C4-2B (cell line): Measurements from ENCODE around the gene SARS1.

Experiments
- ZFX ChIP-seq: fragments of 450-650 bp; IDR thresholded peaks from 2 replicates; pipeline ENCODE4 v1.6.1; 2017
- TF ChIP-seq, protein P1 (sequence below): fragments of 450-650 bp; conservative IDR thresholded peaks from 2 replicates; pipeline ENCODE4 v1.5.1; 2017; ENCODE audit warnings: mild to moderate bottlenecking

DNA sequence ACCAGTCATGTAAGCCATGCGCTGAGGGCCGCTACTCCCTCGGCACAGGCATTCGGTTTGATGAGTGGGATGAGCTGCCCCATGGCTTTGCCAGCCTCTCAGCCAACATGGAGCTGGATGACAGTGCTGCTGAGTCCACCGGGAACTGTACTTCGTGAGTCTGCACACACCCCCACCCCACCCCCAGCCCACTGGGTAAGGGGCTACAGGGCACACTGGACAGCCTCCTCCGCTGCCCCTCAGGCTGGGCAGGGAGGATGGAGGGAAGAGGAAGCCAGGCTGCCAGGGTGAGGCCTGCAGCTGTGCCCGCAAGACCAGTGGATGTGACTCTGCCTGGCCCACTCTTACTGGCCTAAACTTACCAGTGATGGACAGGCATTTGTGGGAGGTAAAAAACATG is 49.2 kb upstream of the SARS1 start:
- TF ChIP-seq, protein P1, sequence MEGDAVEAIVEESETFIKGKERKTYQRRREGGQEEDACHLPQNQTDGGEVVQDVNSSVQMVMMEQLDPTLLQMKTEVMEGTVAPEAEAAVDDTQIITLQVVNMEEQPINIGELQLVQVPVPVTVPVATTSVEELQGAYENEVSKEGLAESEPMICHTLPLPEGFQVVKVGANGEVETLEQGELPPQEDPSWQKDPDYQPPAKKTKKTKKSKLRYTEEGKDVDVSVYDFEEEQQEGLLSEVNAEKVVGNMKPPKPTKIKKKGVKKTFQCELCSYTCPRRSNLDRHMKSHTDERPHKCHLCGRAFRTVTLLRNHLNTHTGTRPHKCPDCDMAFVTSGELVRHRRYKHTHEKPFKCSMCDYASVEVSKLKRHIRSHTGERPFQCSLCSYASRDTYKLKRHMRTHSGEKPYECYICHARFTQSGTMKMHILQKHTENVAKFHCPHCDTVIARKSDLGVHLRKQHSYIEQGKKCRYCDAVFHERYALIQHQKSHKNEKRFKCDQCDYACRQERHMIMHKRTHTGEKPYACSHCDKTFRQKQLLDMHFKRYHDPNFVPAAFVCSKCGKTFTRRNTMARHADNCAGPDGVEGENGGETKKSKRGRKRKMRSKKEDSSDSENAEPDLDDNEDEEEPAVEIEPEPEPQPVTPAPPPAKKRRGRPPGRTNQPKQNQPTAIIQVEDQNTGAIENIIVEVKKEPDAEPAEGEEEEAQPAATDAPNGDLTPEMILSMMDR: no peak
- no peak for TF ChIP-seq ZFX
